ENCODE measurements around the gene GOLGA6A. TPM values are rescaled to one million over a fixed set of nuclear protein-coding genes. Genes with fewer than 3 reads are reported as not detected.
A peak's percentile ranks its signal among the peaks of the same experiment; 100 is the strongest.

The GOLGA6A gene
- total RNA-seq, 6 donors from 2014 or later, result 0.30 TPM; not detected in 5

- Histone ChIP-seq H3K9me3 (no peaks in the 10 kb centered on the region), H3K27me3 (peaks cover 4 to 74% (median 43%) of the 10 kb centered on the region in 4 donors), H3K27ac (no peak overlapping the region), H3K4me3 (no peak overlapping the region), H3K4me1 (peaks cover 25 to 52% (median 38%) of the 10 kb centered on the region in 4 donors), H3K36me3 (no peaks in the 10 kb centered on the region)
- no peak for ATAC-seq (ENCODE audit: low FRiP score in 2 of 2)
- DNase-seq, result peak in 1 of 2 donors; percentile 73
- 0 to 2% methylated on average over 17 to 40 of the region's 40 CpGs for WGBS, 2 donors
- TF ChIP-seq CTCF (IDR thresholded peaks at IDR 0.05), result no peak
Measured at GRCh38 chr15:74129586-74130154, 47.3 kb upstream of the GOLGA6A start.

DNA sequence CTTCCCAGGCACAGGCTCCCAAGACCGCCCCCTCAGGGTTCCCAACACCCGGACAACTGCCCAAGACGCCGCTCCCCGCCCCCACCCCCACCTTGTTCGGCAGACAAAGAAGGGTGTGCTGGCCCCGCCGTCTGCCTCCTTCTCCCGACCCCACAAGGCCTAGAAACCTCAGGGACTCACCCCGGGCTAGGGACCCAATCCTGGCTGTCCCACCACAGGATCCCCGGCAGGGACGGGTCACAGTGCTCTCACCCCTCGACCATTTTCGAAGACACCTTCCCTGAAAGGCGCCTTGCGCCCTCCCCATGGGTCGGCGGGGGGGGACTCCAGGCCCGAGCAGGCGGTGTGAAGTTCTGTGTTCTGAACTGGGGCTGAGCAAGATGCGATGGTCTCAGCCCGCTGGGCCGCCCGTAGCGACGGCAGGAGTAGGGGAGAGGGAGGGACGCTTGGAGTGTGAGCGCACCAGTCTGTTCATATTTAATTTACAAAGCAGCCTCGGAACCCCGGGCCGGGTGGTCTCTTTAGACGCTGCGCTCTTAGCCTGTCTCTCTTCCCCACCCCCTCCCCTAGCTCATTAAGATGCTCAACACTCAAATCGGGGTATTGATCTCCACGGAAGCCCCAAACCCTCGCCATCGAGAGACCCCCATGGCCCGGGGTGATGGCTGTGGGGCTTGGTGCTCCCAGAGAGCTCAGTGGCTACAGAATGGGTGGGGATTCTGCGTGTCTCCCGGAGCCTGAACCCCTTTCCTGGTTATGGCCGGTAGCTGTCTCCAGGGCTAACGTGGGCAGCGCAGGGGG is 46.6 kb upstream of the GOLGA6A start:
- peak in 1 of 2 donors; percentile 68 for DNase-seq
- H3K9me3 ChIP-seq, result no peaks in the 10 kb centered on the region
- no peak overlapping the region for H3K27ac ChIP-seq
- H3K27me3 ChIP-seq, result peaks cover 4 to 72% (median 41%) of the 10 kb centered on the region in 4 donors
- H3K36me3 ChIP-seq, result no peaks in the 10 kb centered on the region
- H3K4me3 ChIP-seq, result peak overlapping the region in 2 of 4 donors; percentile 42
- peak in 1 of 2 donors; percentile 23 for ATAC-seq (ENCODE audit: low FRiP score in 2 of 2)
- peaks cover 25 to 45% (median 33%) of the 10 kb centered on the region in 4 donors for H3K4me1 ChIP-seq
- WGBS, 2 donors, result 5 to 8% methylated on average over 7 to 40 of the region's 43 CpGs
- TF ChIP-seq POLR2AphosphoS5 (IDR thresholded peaks at IDR 0.05), result no peak
- no peak for TF ChIP-seq EP300 (IDR thresholded peaks at IDR 0.05)
- TF ChIP-seq CTCF (IDR thresholded peaks at IDR 0.05), result no peak
- TF ChIP-seq POLR2A (IDR thresholded peaks at IDR 0.05), result no peak

DNA sequence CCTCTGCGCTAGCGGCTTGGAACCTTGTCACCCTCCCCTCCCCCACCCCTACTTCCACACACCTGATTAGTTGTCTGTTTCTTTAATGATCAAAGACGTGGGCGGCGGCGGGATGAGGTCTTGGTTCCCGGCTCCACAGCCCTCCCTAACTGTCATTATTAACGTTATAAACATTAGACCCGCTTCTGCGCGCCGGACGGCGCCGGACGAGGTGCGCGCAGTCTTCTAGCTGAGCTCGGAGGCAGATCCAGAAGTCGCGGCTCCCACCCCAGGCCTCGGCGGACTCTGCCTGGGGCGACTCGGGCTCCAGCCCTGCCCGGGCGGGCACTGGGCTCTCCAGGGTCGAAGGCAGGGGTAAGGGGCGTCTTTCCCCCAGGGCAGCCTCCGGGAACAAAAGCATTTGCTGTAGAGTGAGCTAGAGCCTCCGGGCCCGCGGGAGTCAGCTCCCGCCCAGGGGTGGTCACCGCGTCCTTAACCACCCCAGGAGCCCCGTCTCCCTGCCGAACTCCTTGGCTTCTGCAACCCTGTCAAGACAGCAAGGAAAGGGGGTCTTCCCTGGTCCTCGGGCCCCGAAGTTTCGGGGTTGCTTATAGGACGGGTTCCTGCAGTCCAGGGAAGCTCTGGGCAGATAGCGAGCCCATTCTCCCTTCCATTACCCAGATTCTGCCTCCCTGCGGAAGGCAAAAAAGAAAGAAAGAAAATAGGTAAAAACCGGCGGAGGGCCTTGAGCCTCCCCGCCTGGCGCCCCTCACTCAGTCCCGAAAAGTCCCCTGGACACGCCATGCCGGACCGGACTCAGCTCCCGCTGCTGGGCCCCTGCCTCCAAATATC is 45.8 kb upstream of the GOLGA6A start:
- 7 to 8% methylated on average over 30 to 50 of the region's 53 CpGs for WGBS, 2 donors
- H3K4me3 ChIP-seq, result peak overlapping the region in 3 of 4 donors; percentile 24 to 42 (median 42)
- H3K4me1 ChIP-seq, result peaks cover 25 to 38% (median 33%) of the 10 kb centered on the region in 4 donors
- TF ChIP-seq CTCF (IDR thresholded peaks at IDR 0.05), result no peak
- TF ChIP-seq EP300 (IDR thresholded peaks at IDR 0.05), result no peak
- TF ChIP-seq POLR2A (IDR thresholded peaks at IDR 0.05), result no peak
- TF ChIP-seq POLR2AphosphoS5 (IDR thresholded peaks at IDR 0.05), result no peak
- ATAC-seq (ENCODE audit: low FRiP score in 2 of 2) (peak; percentile 30 to 56), DNase-seq (peak in 1 of 2 donors; percentile 86)
- H3K36me3 ChIP-seq, result no peaks in the 10 kb centered on the region
- no peak overlapping the region for H3K27ac ChIP-seq
- H3K9me3 ChIP-seq, result no peaks in the 10 kb centered on the region
- peaks cover 4 to 65% (median 33%) of the 10 kb centered on the region in 4 donors for H3K27me3 ChIP-seq

- H3K36me3 ChIP-seq, result no peaks in the 10 kb centered on the region
- H3K4me3 ChIP-seq, result peak overlapping the region in 3 of 4 donors; percentile 24 to 42 (median 42)
- H3K27me3 ChIP-seq, result peaks cover 4 to 62% (median 29%) of the 10 kb centered on the region in 4 donors
- TF ChIP-seq CTCF (IDR thresholded peaks at IDR 0.05) (peak; percentile 94 to 98 (median 96)), POLR2A (IDR thresholded peaks at IDR 0.05) (no peak), EP300 (IDR thresholded peaks at IDR 0.05) (no peak), POLR2AphosphoS5 (IDR thresholded peaks at IDR 0.05) (no peak)
- peak; percentile 83 to 99 for DNase-seq
- peaks cover 25 to 38% (median 33%) of the 10 kb centered on the region in 4 donors for H3K4me1 ChIP-seq
- 16 to 28% methylated on average over 10 to 23 of the region's 44 CpGs for WGBS, 2 donors
- peak; percentile 90 to 95 for ATAC-seq (ENCODE audit: low FRiP score in 2 of 2)
- no peaks in the 10 kb centered on the region for H3K9me3 ChIP-seq
- no peak overlapping the region for H3K27ac ChIP-seq
Measured at GRCh38 chr15:74127255-74127953, 45.1 kb upstream of the GOLGA6A start.

Measured in upper lobe of left lung (tissue), 6 donors.